ELF-1 (cell line): ENCODE data around the gene FKBP1A.
A peak's percentile ranks its signal among the peaks of the same experiment; 100 is the strongest.

Experiments used
- DNase-seq: peaks from one replicate; pipeline ENCODE4 v3.0.0-alpha.2; 2016; ENCODE audit warnings: low read depth, low spot score

FKBP1A gene

DNA sequence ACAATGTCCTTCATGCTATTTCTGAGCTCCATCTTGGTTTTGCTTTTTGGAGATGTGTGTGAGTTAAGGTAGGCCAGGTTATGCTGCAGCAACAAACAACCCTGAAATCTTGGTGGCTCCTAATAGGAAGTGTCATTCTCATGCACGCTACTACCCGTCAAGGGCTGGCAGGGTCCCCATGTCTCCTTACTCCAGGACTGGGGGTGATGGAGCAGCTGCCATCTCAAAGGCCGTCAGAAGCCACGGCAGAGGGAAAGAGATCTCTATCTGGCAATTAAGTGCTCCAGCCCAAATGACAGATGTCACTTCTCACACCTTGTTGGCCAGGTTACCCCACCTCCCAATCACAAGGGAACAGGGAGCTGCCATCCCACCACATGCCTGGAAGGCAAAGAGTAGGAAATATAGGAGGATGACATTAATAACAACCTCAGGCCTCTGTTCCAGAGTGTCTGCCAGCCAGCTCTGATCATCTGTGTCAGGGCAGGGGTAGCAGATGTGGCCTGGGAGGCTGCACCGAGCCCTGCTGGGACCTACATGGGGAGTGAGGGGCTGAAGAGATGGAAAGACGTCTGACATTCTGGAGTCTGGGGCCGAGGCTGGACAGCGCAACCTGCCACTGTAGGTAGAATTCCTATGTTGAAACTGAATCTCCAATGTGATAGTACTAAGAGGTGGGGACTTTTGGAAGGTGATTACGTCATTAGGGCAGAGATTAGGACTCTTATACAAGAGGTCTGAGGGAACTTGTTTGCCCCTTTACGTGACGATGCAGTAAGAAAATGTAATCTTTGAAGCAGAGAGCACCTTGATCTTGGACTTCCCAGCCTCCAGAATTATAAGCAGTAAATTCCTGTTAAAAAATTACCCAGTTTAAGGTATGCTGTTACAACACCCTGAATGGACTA is 59.1 kb downstream of the FKBP1A start:
- no peak for DNase-seq

DNA sequence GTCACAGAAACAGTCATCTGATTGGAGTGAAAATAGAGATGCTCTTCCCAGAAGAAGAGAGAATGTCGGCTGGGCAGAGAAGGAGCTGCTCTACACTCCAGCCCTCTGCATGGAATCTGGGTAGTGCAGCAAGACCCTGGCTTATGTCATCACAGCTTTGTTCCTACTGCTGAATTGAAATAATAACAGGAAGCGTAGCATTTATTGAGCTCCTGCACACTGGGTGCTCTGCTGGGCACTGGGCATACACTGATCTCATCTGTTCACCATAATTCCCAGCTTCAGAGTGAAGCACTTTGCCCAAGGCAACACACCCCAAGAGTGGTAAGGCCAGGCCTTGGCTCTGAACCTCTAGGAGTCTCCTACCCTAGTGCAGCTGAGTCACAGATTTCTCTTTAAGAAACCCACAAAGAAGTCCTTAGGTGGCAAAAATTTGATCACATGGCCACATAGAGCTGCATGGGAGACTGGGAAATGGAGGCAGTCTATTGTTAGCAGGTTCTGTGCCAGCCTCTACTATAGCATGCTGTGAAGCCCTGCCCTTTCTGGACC is 60.0 kb downstream of the FKBP1A start:
- DNase-seq, result no peak

DNA sequence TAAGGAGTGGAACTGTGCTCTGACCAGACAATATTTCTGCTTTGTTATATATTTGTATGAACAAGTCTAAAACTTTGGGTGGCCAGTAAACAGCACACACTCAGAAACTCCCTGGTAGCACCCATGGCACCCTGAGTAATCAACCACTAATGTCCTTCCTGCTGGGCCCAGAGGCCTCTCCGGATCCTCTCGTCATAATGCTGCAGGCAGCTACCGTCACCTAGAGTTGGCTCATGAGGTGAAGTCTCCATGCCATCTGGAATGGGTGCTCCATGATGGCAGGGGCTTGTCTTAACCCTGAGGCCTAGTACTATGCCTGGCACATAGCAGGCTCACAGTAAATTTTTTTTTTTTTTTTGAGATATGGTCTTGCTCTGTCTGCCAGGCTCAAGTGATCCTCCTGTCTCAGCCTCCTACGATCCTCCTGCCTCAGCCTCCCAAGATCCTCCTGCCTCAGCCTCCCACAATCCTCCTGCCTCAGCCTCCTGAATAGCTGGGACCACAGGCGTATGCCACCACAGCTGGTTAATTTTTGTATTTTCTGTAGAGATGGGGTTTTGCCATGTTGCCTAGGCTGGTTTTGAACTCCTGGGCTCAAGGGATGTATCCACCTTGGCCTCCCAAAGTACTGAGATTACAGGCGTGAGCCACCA is 60.9 kb downstream of the FKBP1A start:
- DNase-seq, result no peak

DNA sequence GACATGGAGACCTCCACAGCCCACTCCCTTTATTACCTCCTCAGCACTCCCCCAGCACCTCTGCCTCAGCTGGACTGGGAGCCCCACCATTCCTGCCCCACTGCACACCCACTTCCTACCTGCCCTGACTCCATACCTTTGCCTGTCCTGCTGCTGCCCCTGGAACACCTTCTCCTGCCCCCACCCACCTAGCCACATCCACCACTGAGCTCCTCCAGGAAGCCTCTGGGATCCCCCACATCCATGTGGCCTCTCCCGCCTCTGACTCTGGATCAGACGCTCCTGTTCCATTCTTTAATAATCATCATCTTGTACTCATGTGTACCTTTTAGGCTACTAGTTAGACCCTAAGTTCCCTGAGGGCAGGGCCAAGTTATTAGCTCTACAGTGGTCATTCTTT is 61.8 kb downstream of the FKBP1A start:
- no peak for DNase-seq

DNA sequence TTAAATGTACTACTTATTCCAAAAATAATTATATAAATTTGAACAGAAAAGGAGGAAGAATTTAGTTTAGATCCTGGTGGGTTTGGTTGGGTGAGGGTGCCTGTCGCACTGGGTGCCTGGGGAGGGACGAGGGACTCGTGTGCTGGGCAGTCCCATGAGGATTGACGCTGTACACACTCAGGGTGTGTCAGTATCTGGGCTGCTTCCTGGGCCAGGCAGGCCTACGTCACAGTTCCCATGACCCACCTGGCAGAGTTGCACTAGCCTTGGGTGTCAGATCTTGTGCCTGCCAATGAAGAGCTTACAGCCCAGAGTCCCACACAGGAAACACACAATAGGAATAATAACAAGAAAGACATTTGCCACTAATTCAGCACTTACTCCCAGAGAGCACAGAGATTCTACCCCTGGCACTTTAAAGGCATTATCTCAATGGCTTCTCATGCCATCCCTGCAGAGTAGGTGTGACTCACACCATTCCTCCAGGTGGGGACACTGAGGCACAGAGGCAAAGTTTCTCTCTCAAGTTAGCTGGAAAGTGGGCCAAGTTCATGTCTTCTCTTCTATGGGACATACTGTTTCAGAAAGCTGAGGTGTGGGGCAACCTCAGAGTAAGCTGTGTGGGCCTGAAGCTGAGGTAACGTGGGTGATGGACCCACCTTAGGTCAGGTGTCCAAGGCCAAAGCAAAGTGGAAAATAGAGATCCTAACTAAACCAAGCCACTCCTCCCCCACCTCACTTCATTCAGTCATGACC is 62.6 kb downstream of the FKBP1A start:
- DNase-seq, result no peak

DNA sequence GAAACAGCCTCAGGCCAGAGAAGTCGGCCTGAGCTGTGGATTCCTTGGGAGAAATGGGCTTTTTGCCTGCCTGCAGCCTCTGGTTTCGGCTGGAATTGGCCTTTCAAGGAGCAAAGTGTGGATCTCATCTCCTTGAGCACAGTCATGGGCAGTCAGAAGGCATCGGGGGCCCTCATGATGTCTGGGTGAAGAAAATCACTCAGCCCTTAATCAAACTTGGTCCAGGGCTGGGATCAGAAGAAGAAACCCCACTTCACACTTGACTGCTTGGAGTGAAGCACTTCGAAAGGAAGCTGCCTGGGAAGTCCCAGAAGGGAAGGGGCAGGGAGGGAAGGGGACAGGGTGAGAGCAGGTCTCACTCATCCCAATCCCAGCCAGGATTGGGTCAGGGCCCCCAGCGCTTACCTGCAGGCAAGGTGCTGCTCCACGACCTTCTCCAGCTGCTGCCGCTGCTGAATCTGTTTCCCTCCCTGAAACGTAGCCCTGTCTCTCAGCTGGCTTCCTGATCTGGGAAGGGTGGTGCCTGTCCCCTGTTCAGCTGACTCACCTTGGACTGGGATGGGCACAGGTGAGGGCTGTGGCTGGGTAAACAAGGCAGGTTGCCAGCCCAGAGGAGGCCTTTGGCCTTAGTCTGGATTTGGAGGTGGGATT is 64.0 kb downstream of the FKBP1A start, which contains the start of gene SDCBP2:
SDCBP2 (minus strand) TSS at position 460 of the 651 bp plus-strand sequence. CDS start 8,723 bp downstream, outside the sequence.
- no peak for DNase-seq

DNA sequence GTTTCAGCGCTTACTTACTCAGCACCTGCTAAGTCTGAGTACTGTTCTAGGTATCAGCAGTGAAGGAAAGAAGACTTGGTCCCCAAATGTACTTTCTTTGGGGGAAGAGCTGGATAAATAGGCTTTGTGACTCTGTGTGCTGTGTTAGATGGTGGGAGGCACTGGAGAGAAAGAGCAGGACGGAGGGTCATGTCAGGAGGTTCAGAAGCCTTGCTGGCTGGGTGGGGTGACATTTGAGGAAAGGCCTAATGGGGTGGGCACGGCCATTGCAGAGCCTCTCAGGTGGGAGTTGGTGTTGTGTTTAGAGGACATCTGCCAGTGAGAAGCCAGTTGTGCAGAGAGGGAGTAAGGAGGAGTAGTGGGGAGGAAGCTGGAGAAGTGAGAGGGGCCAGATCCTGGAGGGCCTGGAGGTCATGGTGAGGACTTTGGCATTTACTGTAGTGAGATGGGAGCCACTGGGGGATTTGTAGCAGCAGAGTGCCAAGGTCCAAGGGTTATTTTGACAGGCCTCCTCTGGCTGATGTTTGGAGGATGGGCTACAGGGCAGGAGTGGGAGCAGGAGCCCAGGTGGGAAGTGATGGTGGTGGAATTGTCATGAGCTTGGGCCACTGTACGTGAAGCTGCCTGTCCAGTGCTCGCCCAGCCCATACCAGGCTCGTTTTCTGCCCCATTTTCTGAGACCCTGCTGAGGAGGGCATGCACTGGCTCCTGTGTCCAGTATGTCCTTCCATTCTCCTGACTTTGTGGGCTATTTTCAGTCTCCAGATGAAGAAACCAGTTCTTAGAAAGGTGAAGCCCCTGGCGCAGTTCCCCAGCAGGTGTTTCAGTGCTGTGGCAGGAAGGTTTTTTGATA is 64.8 kb downstream of the FKBP1A start:
- DNase-seq, result no peak

DNA sequence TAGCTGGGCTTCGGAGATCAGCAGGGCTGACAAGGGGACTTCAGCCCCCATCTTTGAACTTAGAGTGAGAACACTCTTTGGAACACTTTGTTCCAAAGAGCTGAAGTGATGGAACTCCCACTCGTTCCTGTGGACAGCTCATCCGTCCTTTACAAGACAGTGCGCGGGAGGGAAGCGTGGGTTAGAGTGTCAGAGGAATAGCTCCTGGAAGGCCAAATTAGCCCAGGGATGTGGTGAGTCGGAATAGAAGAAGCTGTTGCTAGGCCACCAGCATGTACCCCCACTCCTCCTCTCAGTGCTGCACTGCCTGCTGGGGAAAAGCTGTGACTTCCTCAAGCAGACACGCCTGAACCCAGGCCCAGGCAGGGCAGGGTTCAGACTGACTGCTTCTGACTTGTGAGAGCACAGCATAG is 65.6 kb downstream of the FKBP1A start:
- no peak for DNase-seq

DNA sequence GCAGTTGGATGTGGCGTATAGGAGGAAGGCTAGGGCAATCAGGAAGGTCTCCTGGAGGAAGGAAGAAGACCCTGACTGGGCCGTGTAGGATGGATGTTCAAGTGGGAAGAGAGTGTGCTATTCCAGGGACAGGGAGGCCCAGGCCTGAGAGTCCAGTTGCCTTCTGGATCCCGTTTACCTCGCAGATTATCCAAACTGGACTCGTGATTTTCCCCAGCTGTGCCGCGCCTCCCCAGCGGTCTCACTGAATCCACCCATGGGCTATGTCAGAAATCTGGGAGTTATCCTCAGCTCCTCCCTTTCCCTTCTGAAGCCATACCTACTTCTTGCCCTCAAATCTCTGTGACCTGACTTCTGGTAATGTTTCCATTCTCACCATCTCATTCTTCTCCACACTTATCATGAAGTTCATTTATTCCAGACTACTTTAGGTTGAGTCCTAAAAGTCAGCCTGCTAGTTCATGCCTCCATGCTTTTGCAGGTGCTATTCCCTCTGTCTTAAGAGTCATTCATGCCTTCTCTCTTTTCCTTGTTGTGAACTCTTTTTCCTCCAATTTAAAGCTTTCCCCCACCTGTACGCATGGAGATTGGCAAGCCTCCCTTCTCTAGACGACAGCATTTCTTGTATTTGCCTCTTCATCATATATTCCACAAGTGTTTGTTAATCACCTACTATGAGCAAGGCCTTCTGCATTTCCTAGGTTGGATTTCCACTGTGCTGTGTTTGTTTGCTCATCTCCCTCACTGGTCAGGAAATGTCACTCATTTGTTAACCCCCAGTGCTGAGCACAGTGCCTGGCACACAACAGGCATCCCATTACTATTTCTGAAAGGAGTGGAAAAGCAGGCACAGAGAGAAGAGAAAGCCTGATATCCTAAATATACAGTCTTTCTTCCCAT is 66.6 kb downstream of the FKBP1A start:
- no peak for DNase-seq

DNA sequence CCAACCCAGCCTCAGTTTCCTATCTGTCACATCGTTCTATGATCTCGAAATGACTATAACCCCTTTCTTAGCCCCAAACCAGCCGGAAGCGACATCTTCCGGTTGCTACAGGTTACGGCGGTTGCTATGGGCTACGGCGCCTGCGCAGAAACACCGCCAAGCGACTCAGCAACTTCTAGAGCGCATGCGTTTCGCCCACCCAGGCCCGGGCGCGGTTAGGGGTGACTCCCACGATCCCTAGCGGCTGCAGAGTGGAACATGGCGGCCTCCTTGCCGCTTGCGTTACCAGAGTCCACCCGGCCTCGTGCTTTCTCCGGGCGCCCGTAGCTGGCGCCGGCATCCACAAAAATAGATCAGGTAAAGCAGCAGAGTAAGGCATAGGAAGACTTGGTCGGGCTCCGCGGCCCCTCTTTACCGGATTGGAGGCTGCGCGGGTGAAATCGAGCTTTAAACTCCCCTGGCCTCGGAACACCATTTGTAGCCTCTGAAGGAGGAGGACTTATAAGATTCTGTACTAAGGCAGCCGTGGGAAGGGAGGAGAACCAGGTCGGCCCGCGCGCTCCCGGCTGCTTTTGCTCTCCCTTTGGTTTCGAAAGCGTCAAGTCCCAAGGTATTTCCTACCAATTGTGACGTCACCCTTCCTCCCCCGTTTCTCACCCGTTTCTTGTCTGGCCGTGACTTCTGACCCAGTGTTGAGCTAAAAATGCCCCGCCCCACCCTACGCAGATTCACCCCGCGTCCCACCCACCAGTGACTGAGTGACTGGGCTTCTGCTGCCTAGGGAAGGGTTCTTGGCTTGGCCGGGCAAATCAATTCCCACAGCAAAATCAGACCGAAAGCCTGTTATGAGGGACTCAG is 67.5 kb downstream of the FKBP1A start:
- DNase-seq, result peak; percentile 95

DNA sequence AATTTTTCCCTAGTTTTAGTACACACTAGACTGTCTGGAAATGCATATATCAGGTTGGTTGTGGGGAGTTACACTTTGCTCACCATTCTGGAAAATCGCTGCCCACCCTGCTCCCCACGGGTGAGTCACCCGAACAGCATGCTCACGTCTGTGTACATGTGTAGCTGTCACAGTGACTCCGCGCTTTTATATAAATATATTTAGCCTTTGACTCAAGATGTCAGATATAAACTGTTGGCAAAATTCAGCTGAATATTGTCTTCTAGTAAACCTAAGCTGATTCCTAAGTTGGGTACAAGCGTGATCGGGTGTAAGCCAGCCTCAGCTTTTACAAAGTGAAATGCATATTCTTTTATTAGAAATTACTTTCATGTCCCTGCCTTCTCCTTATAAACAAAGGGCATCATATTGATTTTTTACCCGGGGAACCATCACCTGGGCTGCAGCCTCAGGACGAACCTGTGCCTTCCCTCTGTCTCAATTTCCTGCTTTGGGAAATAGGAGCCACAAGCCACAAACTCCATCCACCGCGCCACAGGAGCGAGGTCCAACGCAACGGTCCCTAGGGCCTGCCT is 68.2 kb downstream of the FKBP1A start:
- DNase-seq, result no peak

DNA sequence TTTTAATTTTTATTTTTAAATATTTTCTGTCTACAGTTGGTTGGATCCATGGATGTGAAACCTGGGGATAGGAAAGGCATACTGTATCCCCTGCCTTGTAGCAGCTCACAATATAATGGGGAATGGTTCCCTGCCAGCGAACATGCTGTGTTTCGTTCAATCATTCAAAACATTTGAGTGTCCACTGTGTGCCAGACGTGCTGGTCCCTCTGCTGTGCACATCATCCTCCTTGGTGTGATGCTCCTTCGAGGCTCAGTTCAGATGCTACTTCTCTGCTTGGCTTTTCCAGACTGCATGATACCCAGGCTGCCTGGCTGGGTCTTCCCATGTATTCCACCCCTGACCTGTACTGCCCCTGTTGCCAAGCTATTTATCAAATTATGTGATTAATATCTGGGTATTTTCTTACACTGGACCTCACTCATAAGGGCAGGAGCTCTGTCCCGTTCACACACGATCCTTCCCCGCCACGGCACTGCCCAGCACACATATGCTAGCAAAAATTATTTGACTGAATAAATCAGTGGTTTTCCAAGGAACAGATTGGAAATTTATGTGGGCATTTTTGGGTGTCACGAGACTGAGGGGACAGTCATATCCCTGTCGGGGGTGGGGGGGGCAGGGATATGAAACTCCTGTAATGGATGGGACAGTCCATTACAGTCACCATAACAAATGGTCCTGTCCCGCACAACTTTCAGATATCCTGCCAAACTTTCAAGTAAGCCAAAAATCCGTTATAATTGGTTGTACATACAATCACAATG is 68.8 kb downstream of the FKBP1A start:
- DNase-seq, result no peak

DNA sequence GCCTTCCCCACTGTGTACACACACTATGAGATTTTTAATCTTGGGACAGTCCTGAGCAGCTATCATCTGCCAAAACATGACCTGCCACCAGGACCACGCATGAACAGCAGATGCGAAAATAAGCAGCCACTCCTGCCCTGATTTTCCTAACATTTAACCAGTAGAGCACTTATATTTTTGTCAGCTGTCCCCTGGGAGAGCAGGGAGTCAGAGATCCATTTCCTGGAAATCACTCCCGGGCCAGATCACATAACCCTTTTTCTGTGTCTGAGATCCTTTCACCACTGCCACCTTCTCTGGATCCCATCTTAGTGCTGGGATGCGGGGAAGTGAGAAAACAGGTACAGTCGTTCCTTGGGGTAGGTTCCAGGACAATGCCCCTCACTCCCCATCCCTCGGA is 69.6 kb downstream of the FKBP1A start:
- DNase-seq, result no peak

DNA sequence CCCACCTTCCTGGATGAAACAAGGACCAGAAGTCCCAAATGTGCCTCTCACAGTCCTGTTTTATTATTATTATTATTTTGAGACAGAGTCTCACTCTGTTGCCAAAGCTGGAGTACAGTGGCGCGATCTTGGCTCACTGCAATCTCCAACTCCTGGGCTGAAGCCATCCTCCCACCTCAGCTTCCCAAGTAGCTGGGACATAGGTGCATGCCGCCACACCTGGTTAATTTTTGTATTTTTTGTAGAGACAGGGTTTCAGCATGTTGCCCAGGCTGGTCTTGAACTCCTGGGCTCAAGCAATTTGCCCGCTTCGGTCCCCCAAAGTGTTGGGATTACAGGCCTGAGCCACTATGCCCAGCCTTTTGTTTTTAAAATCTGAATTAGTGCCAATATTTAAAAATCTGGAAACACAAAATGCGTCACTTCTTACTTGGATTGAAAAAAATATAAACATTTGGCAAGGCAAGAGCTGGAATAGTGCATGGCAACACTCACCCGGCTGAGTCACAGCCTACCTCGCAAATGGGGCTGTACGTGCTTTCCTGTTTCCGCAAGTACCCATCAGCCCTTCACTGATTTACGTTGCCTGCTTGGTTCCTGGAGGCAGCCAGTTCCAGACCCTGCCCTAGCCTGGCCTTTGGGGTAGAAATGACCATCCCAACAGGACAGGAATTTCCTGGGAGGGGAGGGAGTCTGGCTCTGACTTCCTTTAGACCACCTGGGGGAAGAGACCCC is 70.2 kb downstream of the FKBP1A start:
- DNase-seq, result no peak

DNA sequence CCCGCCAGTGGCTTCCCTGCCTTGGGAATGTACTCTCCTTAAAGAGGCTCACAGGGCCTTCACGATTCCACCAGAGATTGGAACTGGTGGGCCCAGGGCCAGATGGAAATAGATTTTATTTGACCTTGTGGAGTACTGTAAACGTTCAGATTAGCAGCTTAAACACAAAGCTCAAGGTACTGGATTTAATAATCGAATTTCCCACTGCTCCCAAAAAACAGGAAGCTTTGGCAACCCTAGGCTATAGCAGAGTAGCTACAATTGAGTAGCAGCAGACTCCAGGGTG is 71.3 kb downstream of the FKBP1A start:
- DNase-seq, result no peak

DNA sequence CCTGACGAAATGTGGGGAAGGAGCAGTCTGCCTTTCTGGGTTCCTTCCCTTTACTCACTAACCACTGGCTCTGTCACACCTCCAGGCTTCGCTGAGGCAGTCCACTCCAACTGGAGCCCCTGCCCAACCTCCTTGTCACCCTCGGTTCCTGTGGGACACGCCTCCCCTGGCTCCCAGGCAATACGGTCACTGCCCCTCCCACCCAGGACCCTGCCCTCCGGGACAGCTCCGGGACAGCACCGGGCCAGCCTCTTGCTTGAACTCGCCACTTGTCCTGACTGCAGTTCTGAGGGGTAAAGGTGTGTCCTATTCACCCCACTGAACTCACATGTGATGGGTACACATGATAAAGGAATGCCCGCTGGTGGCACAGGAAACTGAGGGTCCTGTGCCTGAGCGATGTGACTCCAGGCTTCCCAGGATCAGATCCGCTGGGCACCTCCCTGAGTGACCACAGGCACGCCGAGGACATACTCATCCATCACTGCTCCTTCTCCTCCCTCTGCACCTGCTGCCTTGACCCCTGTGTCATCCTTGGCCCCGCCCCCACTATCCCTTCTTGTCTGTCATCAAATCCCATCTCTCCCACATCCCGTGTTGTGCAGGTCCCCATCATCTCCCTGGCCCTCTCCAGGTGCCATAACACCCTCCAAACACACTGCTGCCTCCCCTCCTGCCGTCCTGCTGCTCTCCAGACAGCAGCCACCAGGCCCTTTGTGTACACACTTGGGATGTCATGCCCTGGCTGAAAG is 71.8 kb downstream of the FKBP1A start:
- DNase-seq, result no peak
